Lower leg skin (tissue), 4 donors: ENCODE data around the gene MYO1B. TPM values are rescaled to one million over a fixed set of nuclear protein-coding genes. Genes with fewer than 3 reads are reported as not detected.

ENCODE experiments used
- DNase-seq, 2 donors: peaks; one replicate each; pipeline ENCODE4 v3.0.0-alpha.2; 2019; ENCODE audit warnings: low spot score in 2 of 2
- H3K4me3 ChIP-seq: fragments of 200-600 bp; sonication (generic); 2 replicates; pipeline ENCODE4 v1.5.1; 2017; ENCODE audit warnings: mild to moderate bottlenecking, low read depth; ENCODE audit not compliant: poor library complexity, severe bottlenecking
- CTCF ChIP-seq, 3 donors: fragments of 450-650 bp; IDR thresholded peaks; one replicate each; pipeline ENCODE4 v1.5.1; 2016; ENCODE audit warnings: antibody characterized with exemption in 3 of 3, mild to moderate bottlenecking in 3 of 3, moderate library complexity in 2 of 3
- POLR2A ChIP-seq, 2 donors: fragments of 450-650 bp; IDR thresholded peaks; one replicate each; pipeline ENCODE4 v1.6.1; 2016 to 2017; ENCODE audit warnings: antibody characterized with exemption in 2 of 2, mild to moderate bottlenecking in 1 of 2, moderate library complexity in 1 of 2
- WGBS, 2 donors: methylation state at CpG; one replicate each; pipeline ENCODE4 v1.1.5; 2018; 5-methylcytosine and 5-hydroxymethylcytosine counted together
- intact Hi-C: fragments of 100-400 bp; cut with DNase I; formaldehyde crosslinking; loops from one replicate; pipeline ENCODE4 v1.15.0; 2023; ENCODE audit warnings: low total_unique reads
- total RNA-seq, 4 donors: library from RNA; depleted of rRNA; stranded (reverse); fragments of >200 nt; gene quantifications; one replicate each; pipeline ENCODE4 v1.1.0, GENCODE V29; 2016

The MYO1B gene
- total RNA-seq, 4 donors from 2014 or later, result 24.6 to 53.0 (median 36.9) TPM

DNA sequence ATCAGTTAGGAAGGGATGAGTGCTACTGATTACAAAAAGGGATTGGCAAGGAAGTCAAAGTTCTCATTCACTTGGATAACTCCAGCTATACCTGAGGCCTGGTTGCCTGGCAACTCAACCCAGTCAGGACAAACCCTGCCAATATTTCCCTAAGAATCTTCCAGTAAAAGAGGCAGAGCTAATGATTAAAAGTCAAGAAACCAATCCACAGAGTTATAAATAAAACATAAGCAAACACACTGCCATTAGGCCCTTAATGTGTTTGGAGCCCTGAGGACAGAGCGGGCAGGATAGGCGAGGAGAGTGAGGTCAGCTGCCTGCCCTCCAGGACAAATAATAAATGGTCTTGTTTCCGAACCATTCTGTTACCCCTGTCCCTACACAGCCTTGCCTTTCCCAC, 217.2 kb downstream of the MYO1B start:
- DNase-seq, result no peak
- TF ChIP-seq POLR2A (IDR thresholded peaks at IDR 0.05) (no peak), CTCF (IDR thresholded peaks at IDR 0.05) (no peak)
- WGBS, 2 donors, result 69 to 77% methylated on average over 3 of the region's 3 CpGs
- no peak overlapping the region for H3K4me3 ChIP-seq
- intact Hi-C loops, result no loop called here

DNA sequence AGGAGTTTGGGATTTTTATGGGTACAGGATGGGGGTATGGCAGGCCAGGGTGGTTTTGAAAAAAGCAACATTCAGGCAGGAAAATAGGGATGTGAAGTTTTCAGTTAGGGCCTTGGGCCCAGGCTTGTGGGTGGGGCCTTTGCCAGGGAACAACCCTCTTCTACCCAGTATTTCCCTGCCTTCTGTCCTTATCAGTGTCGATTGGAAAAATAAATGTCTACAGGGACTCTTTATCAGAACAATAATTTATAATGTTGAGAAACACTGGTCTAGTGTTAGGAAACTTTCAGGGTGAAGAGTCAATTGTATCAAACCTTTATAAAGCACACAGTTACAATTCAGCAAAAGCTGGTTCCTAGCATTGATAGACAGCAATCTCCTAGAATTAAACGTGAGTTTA, 218.6 kb downstream of the MYO1B start:
- no peak for DNase-seq
- no peak overlapping the region for H3K4me3 ChIP-seq
- TF ChIP-seq POLR2A (IDR thresholded peaks at IDR 0.05) (no peak), CTCF (IDR thresholded peaks at IDR 0.05) (no peak)
- WGBS, 2 donors, result 78 to 85% methylated on average over 2 of the region's 2 CpGs
- intact Hi-C loops, result no loop called here

GRCh38 chr2:191465766-191466420, 220.7 kb downstream of the MYO1B start:
- intact Hi-C loops, result no loop called here
- no peak overlapping the region for H3K4me3 ChIP-seq
- 63 to 65% methylated on average over 3 of the region's 3 CpGs for WGBS, 2 donors
- TF ChIP-seq CTCF (IDR thresholded peaks at IDR 0.05), result no peak
- no peak for TF ChIP-seq POLR2A (IDR thresholded peaks at IDR 0.05)
- DNase-seq, result no peak

GRCh38 chr2:191467113-191467512, 221.9 kb downstream of the MYO1B start:
- TF ChIP-seq CTCF (IDR thresholded peaks at IDR 0.05) (no peak), POLR2A (IDR thresholded peaks at IDR 0.05) (no peak)
- H3K4me3 ChIP-seq, result no peak overlapping the region
- intact Hi-C loops, result no loop called here
- no peak for DNase-seq
- WGBS, 2 donors, result 67 to 86% methylated on average over 5 of the region's 5 CpGs

- H3K4me3 ChIP-seq, result no peak overlapping the region
- TF ChIP-seq POLR2A (IDR thresholded peaks at IDR 0.05), result no peak
- TF ChIP-seq CTCF (IDR thresholded peaks at IDR 0.05), result no peak
- intact Hi-C loops, result no loop called here
- DNase-seq, result no peak
Observed at GRCh38 chr2:191470306-191470705, 225.1 kb downstream of the MYO1B start.

- TF ChIP-seq POLR2A (IDR thresholded peaks at IDR 0.05) (no peak), CTCF (IDR thresholded peaks at IDR 0.05) (no peak)
- 13 to 19% methylated on average over 1 of the region's 1 CpG for WGBS, 2 donors
- intact Hi-C loops, result no loop called here
- no peak for DNase-seq
- no peak overlapping the region for H3K4me3 ChIP-seq
Observed at GRCh38 chr2:191474464-191474863, 229.3 kb downstream of the MYO1B start.
